Choroid plexus epithelial cell (primary cell): Measurements from ENCODE around the gene POLD4.

ENCODE experiments used
- DNase-seq: peaks from one replicate; pipeline ENCODE4 v3.0.0-alpha.2; 2010; ENCODE audit warnings: low read depth
- H3K4me3 ChIP-seq: 2 replicates; pipeline ENCODE4 v1.5.1; 2011; ENCODE audit warnings: low read depth, mild to moderate bottlenecking, control low read depth, low read length, moderate library complexity
- TF ChIP-seq, protein P1 (sequence below): conservative IDR thresholded peaks from 2 replicates; pipeline ENCODE4 v1.5.1; 2011; ENCODE audit warnings: low read depth, mild to moderate bottlenecking, control low read depth, inconsistent platforms, low read length, moderate library complexity

The POLD4 gene

DNA sequence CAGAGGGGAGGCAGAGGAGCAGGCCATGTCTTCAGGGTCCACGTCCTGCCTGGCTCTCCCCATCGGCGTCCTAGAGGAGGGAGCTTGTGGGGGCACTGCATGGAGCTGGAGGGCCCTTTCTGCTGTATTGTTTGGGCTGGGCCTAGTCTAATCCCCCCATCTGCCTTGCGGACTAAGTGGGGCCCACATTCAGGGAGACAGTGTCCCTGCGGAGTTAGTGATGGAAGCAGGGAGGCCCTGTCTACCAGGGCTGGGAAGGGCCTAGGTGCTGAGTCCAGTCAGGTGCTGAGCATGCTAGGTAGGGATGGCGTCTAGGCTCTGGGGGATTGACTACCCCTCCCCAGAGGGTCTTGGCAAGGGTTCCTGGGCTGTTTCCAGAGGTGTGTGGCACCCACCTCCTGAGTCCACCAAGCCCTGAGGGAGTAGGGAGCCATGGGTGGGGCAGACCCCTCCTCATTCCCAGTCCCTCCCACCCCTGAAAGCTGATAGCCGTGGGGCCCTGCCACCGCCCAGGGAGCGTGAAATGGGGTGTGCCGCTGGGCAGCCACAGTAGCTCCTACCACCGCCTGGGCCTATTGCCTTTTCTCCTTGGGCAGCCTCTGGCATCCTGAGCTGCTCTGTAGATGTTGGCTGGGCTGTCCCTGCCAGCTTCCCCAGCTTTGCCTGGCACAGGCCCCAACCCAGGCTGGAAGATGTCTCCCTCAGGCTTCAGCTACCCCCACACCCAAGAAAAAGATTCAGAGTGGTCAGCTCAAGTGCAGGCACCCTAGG, 1.9 kb upstream of the POLD4 start:
- TF ChIP-seq, protein P1, sequence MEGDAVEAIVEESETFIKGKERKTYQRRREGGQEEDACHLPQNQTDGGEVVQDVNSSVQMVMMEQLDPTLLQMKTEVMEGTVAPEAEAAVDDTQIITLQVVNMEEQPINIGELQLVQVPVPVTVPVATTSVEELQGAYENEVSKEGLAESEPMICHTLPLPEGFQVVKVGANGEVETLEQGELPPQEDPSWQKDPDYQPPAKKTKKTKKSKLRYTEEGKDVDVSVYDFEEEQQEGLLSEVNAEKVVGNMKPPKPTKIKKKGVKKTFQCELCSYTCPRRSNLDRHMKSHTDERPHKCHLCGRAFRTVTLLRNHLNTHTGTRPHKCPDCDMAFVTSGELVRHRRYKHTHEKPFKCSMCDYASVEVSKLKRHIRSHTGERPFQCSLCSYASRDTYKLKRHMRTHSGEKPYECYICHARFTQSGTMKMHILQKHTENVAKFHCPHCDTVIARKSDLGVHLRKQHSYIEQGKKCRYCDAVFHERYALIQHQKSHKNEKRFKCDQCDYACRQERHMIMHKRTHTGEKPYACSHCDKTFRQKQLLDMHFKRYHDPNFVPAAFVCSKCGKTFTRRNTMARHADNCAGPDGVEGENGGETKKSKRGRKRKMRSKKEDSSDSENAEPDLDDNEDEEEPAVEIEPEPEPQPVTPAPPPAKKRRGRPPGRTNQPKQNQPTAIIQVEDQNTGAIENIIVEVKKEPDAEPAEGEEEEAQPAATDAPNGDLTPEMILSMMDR = no peak
- no peak for DNase-seq
- H3K4me3 ChIP-seq = no peak overlapping the region

DNA sequence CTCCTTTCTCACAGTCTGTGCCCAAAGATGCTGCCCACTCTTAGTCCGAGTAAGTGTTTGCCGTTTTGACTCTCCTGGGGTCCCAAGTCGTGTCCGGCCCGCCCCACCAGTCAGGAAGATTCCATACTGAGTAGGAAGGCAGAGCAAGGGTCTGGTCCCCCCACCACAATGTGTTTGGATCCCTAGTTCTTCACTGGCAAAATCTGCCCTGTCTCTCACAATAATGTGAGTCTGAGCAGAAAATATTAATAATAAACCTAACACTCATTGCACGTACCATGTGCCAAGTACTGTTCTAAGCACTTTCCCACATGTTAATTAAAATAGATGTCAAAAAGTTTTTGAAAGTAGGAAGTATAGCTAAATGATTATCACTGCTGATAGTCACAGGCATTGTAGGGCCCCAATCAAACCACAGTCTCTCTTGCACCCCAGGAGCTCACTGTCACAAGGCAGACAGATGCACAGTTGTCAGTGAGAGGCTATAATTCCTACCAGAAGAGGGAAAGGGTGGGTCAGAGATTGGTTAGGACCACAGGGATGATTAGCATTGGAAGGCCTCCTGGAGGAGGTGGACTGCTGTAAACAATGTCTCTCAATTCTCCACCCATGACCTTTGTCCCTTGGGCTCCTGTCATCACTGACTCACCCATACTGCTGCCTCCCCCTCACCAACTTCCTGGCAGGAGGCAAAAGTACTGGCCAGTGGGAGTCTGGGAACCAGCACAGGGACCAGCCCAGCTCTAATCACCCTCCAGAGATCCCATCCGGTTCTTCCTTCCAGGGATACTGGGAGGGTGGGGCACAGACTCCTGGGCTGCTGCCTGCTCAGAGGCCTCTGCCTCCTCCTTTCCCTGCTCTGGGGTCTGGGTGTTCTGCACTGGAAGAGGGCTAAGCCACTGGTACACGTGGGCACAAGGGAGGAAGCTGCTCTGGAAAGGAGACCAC, 1.0 kb upstream of the POLD4 start:
- H3K4me3 ChIP-seq = peak overlapping the region; percentile 90
- TF ChIP-seq, protein P1 = peak; percentile 44
- peak; percentile 84 for DNase-seq

DNA sequence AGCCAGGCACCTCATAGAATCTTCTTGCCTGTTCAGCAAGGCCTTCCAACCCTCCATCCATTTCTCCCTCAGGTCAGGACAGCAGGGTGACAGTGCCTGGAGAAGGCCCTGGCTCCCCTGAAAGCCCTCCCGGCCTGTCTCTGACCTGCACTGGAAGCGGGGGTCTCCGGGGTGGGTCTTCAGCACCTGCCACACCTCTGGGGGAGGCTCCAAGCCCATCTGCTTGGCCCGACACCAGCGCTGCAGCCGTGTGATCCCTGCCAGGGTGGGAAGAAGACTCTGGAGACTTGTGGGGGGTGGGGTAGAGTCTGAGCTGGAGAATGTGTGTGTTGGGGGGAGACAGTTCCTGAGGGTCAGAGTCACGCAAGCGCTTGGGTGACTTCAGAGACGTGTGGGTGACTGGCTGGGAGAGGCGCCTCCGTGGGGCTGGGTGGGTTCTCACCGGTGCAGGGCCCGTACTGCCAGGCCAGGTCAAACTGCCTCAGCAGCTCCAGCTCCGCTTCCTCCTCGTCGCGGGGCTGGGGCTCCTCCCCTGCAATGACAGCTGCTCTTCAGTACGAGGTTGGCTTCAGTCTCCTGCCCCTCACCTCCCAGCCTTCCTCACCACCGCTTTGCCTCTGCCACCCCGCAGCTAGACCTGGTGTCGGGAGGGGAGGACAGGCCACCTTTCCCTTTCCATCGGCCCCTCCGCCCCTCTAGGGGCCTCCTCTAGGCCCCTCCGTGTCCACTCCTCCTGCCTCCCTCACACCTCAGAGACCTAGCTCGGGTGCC, 615 bp downstream of the POLD4 start:
- TF ChIP-seq, protein P1 = no peak
- peak overlapping the region; percentile 90 for H3K4me3 ChIP-seq
- no peak for DNase-seq

DNA sequence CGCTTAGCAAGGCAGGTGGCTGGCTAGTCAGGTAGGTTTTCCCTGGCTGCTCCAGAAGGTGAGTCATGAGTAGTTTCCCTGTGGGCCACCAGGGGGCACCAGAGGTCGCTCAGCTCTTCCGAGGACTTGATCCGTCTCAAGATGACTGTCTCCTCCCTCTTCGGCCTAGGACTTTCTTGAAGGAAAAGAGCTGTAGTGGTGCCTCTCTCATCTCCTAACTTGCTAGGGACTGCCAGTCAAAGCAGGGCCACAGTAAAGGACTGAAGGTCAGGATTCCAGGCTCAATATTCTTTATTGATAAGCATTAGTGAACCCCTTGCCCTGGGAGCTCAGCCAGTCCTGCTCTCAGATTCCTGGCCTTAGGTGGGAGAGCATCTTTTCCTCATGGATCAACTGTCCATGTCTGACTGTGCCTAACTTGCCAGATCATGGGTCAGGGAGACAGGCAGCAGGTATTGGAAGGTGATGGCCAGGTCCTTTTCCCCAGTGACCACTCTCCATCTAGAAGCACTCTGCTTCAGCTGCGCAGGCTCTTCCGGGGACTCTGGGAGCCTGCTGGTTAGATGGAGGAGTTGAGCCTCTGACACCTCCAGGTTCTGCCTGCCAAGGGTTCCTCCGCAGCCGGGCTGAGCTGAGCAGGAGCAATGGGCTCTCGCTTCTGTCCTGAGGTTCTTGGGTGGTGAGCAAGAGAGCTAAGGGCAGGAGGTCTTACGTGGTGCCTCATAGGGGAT, 1.9 kb downstream of the POLD4 start:
- DNase-seq = peak; percentile 86
- H3K4me3 ChIP-seq = no peak overlapping the region
- TF ChIP-seq, protein P1 = peak; percentile 90

DNA sequence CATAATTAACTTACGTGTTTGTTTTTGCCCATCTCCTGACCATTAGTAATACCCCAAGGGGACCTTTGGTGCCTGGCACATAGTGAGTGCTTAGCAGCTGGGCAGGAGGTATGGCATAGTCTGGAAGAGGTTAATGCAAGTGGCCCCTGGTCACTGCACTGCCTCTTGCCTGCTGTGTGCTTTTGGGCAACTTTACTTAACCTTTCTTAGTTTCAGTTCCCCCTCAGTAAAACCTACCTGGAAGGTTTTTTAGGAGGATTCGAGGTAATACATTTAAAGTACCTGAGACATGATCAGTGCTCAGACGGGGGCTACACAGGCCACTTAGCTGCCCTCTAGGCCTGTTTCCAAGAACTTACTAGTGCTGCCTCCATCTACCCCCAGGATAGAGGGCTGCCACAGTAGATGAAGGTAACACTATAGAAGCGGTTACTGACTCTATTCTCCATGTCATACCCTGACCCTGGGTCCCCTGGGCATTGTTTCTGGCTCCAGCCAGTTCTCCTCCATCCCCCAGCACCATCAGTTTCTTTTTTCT, 3.3 kb downstream of the POLD4 start:
- no peak for DNase-seq
- no peak overlapping the region for H3K4me3 ChIP-seq
- TF ChIP-seq, protein P1 = no peak

DNA sequence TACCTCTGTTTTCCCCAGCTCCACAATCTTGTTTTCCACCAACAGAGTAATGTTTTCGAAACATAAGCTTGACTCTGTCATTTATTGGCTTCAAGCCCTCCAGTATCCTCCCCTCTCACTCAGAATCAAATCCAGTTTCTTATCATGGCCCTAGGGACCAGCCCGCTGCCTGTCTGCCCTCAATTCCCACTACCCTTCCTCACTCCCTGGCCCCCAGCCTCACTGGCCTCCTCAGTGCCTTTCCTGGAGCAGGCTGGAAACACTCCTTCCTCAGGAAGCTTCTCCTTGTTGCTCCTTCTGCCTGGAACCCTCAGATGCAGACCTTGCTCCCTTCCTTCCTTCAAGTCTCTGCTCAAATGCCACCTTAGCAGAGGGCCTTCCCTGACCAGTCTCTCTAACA, 3.9 kb downstream of the POLD4 start:
- H3K4me3 ChIP-seq = no peak overlapping the region
- TF ChIP-seq, protein P1 = no peak
- DNase-seq = no peak
